ENCODE results near the gene DEFB121. TPM values are rescaled to one million over a fixed set of nuclear protein-coding genes. Genes with fewer than 3 reads are reported as not detected.

The DEFB121 gene
- total RNA-seq (2011; cell fraction: chromatin; rRNA removed; ENCODE audit: low replicate concordance): not detected in 2 replicates
- not detected in 2 replicates for total RNA-seq (2011; cell fraction: nucleolus; rRNA removed)
- total RNA-seq (2011; cell fraction: nucleoplasm; rRNA removed): not detected in 2 replicates
- not detected in 2 replicates for total RNA-seq (2014; rRNA removed)
- total RNA-seq (2014; rRNA removed; fragmentation: Illumina TruSeq; extraction: Trizol): not detected in 2 replicates
- not detected in 2 replicates for total RNA-seq (2015; rRNA removed; fragmentation: Illumina TruSeq; extraction: Trizol)
- not detected in 2 replicates for total RNA-seq (2021)
- not detected in 2 replicates for polyA plus RNA-seq (2011; rRNA removed)
- not detected in 2 replicates for polyA plus RNA-seq (2011; cell fraction: cytosol; rRNA removed)
- not detected in 2 replicates for polyA plus RNA-seq (2011; cell fraction: nucleus; rRNA removed)
- not detected in 2 replicates for polyA plus RNA-seq (2012)
- not detected in 2 replicates for polyA plus RNA-seq (2014; fragmentation: Illumina TruSeq; extraction: Trizol)
- not detected for polyA plus RNA-seq (2014; fragmentation: Nextera tagmentation; extraction: Ambion mirVana)
- polyA plus RNA-seq (2014; rRNA removed): not detected in 2 replicates
- not detected in 2 replicates for polyA minus RNA-seq (2011; rRNA and poly(A)+ RNA removed)
- polyA minus RNA-seq (2011; cell fraction: cytosol; rRNA and poly(A)+ RNA removed): not detected in 2 replicates
- not detected in 2 replicates for polyA minus RNA-seq (2011; cell fraction: nucleus; rRNA and poly(A)+ RNA removed)
- Bru-seq, nascent RNA: not detected
- not detected for BruChase-seq, experiment 1, labeled RNA remaining after a 2-hour chase
- not detected for BruChase-seq, experiment 2, labeled RNA remaining after a 6-hour chase
- long read RNA-seq, experiment 1: 0 reads
- long read RNA-seq, experiment 2: 0 reads
- long read RNA-seq, experiment 3: 0 reads

GRCh38 chr20:31406115-31406514, at the start of gene DEFB121:
Gene DEFB121 (minus strand): TSS chr20:31406215. CDS start chr20:31406152, 63 bp downstream.
- Histone ChIP-seq H3K79me2 (ENCODE audit: control insufficient read depth, insufficient read depth, low read length) (no peaks in the 10 kb centered on the region), H3K4me1 (replicated peaks in 1 of 2; ENCODE audit: control insufficient read depth in 2 of 2, insufficient read depth in 2 of 2, low read length in 2 of 2) (no peaks in the 10 kb centered on the region), H3K9me3 (replicated peaks; ENCODE audit: control insufficient read depth, insufficient read depth, low read depth, low read length) (no peaks in the 10 kb centered on the region), H3K4me2 (ENCODE audit: insufficient read depth, low read length) (no peak within 1 kb of the TSS), H3K27me3 (ENCODE audit: control insufficient read depth in 2 of 2, insufficient read depth in 2 of 2, low read length in 2 of 2) (no peaks in the 10 kb centered on the region), H3K27ac (ENCODE audit: extremely low read depth, low read depth, low read length) (no peak within 1 kb of the TSS), H3K36me3 (ENCODE audit: control insufficient read depth, insufficient read depth, low read length) (no peaks in the 10 kb centered on the region), H3K9ac (ENCODE audit: insufficient read depth in 1 of 2, low read depth in 2 of 2, low read length in 2 of 2) (no peak within 1 kb of the TSS), H2AFZ (ENCODE audit: low read depth, low read length) (no peak within 1 kb of the TSS), H4K20me1 (replicated peaks; ENCODE audit: control insufficient read depth, insufficient read depth, low read length) (no peaks in the 10 kb centered on the region), H3K9me1 (ENCODE audit: control insufficient read depth, insufficient read depth, low read length) (no peaks in the 10 kb centered on the region), H3K4me3 (no peak within 1 kb of the TSS)
- CTCF ChIA-PET (ENCODE audit: low intra/inter-chr PET ratio): no interaction called here
- no peak for FAIRE-seq
- TF ChIP-seq ZNF398 (CRISPR knock-in tag; IDR thresholded peaks at IDR 0.05) (no peak), SMARCB1 (IDR thresholded peaks at IDR 0.05; ENCODE audit: insufficient read length, low read depth) (no peak), KDM1A (IDR thresholded peaks at IDR 0.05) (no peak), RBM25 (IDR thresholded peaks at IDR 0.05; ENCODE audit: low read depth, low read length, severe bottlenecking) (no peak), PTRF (tag; IDR thresholded peaks at IDR 0.05) (no peak), SMAD1 (IDR thresholded peaks at IDR 0.05; ENCODE audit: low read depth, low read length, partially characterized antibody) (no peak), ZC3H8 (IDR thresholded peaks at IDR 0.05) (no peak), ZNF57 (CRISPR knock-in tag; IDR thresholded peaks at IDR 0.05) (no peak), NFIX (CRISPR knock-in tag; IDR thresholded peaks at IDR 0.05; ENCODE audit: low read depth) (no peak), MEIS2 (IDR thresholded peaks at IDR 0.05; ENCODE audit: partially characterized antibody) (no peak), PTTG1 (tag; IDR thresholded peaks at IDR 0.05; ENCODE audit: low read depth) (no peak)
- no peak for ATAC-seq
- POLR2A ChIA-PET: interaction anchor here (0.5 to 0.8 kb wide), 3 partner anchors 77 to 1246 kb away, joined by 3 to 4 read pairs (median 3); no protein-coding TSS in a partner anchor
- BruUV-seq (replicated peaks): no TSS peak
- WGBS (ENCODE audit: insufficient coverage, low coverage, missing lambda C conversion rate): 4% methylated on average over 3 of the region's 3 CpGs
- intact Hi-C loops (cut with micrococcal nuclease): no loop called here
- in situ Hi-C loops (cut with MboI): no loop called here
- no peak for DNase-seq (ENCODE audit: extremely low read depth in 1 of 4, low spot score in 3 of 4)
